GM12872 (cell line): ENCODE measurements around the gene TNS4.

ENCODE experiments used
- TF ChIP-seq, protein P1 (sequence below): IDR thresholded peaks from 3 replicates; pipeline ENCODE4 v1.5.1; 2011; ENCODE audit warnings: low read depth, mild to moderate bottlenecking, low read length, moderate library complexity; ENCODE audit not compliant: insufficient read depth

The TNS4 gene

DNA sequence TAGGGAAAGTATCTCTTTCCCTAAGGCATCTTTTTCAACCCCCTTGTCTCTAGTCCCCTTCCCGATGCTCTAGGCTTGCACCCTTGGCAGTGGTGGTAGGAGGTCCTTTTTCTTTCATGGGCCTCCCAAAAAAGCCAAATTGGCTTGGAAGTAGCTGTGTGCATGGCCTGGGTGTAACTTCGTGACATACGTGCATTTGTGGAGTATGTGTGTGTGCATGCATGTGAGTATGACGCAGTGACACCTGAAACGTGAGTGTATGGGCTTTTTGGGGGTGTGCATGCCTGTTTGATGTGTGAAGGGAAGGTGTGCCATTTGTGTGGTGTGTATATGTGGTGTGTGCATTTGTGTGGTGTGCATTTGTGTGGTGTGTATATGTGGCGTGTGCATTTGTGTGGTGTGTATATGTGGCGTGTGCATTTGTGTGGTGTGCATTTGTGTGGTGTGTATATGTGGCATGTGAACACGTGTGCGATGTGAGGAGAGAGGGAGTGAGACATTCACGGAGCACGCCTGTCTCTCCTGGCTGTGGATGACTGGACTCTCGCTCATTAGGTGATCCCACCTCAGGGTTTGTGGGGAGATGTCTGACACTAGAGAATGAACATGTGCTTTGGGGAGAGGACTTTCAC lies 42.5 kb downstream of the TNS4 start:
- TF ChIP-seq, protein P1, sequence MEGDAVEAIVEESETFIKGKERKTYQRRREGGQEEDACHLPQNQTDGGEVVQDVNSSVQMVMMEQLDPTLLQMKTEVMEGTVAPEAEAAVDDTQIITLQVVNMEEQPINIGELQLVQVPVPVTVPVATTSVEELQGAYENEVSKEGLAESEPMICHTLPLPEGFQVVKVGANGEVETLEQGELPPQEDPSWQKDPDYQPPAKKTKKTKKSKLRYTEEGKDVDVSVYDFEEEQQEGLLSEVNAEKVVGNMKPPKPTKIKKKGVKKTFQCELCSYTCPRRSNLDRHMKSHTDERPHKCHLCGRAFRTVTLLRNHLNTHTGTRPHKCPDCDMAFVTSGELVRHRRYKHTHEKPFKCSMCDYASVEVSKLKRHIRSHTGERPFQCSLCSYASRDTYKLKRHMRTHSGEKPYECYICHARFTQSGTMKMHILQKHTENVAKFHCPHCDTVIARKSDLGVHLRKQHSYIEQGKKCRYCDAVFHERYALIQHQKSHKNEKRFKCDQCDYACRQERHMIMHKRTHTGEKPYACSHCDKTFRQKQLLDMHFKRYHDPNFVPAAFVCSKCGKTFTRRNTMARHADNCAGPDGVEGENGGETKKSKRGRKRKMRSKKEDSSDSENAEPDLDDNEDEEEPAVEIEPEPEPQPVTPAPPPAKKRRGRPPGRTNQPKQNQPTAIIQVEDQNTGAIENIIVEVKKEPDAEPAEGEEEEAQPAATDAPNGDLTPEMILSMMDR: no peak

DNA sequence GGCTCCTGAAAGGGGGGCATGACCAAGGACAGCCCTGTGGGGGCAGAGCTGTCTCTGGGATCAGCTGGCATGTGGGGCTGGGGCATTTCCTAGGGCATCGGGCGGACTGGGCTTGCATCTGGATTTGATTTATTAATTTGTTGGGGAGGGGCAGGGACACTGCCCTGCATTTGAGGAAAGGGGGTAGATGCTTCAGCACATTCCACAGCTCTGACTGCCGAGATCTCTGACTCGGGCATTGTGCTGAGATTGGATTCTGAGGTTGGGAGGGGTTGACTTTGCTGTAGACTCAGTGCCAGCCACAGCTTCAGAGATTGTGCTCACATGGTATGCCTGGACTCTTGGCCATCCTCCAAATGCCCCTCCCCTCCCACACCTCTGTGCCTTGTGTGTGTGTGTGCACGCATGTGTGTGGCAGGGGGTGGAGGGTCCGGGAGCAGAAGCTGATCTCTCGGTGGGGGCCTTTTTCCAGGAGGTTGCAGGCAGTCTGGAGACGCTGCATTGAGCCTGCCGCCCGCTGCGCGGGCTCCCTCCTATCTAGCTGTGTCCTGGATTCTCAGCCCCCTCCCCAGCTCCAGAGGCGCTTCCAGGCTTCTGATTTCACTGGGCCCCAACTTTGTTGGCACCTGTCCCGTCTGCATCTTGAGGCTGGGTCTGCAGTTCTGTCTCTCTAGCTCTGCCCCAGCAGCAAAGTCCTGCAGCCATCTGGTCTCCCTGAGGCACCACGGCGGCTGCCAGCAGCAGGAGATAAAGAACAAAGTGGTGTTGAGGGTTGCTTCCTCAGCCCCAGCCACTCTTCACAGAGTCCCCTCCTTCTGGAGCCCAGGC lies 43.2 kb downstream of the TNS4 start:
- TF ChIP-seq, protein P1: no peak

DNA sequence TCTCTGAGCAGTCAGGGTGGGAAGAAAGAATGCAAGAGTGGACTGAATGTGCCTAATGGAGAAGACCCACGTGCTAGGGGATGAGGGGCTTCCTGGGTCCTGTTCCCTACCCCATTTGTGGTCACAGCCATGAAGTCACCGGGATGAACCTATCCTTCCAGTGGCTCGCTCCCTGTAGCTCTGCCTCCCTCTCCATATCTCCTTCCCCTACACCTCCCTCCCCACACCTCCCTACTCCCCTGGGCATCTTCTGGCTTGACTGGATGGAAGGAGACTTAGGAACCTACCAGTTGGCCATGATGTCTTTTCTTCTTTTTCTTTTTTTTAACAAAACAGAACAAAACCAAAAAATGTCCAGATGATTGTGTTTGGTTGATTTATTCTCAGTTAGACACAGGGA lies 44.1 kb downstream of the TNS4 start:
- TF ChIP-seq, protein P1: no peak

DNA sequence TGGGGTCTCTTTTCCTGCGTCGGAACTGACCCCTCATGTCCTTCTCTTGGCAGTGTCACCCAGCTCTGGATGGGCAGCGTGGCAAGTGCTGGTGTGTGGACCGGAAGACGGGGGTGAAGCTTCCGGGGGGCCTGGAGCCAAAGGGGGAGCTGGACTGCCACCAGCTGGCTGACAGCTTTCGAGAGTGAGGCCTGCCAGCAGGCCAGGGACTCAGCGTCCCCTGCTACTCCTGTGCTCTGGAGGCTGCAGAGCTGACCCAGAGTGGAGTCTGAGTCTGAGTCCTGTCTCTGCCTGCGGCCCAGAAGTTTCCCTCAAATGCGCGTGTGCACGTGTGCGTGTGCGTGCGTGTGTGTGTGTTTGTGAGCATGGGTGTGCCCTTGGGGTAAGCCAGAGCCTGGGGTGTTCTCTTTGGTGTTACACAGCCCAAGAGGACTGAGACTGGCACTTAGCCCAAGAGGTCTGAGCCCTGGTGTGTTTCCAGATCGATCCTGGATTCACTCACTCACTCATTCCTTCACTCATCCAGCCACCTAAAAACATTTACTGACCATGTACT lies 44.9 kb downstream of the TNS4 start:
- TF ChIP-seq, protein P1: no peak

DNA sequence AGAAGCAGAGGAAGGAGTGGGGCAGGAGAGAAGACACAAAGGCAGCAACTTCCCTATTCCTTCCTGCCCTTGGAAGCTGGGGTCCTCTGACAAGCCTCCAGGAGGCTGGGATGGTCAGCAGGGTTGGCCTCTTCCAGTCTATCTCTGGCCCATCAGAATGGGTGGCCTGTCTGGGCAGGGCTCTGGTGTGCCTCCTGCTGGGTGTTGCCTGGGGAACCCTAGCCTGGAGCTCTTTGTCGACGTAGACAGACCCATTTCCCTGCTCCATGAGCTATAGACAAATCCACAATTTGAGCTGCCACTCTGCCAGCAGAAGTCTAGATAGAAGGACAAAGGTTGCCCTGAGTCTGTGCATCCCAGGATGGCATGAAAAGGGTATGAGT lies 46.8 kb downstream of the TNS4 start:
- TF ChIP-seq, protein P1: no peak

DNA sequence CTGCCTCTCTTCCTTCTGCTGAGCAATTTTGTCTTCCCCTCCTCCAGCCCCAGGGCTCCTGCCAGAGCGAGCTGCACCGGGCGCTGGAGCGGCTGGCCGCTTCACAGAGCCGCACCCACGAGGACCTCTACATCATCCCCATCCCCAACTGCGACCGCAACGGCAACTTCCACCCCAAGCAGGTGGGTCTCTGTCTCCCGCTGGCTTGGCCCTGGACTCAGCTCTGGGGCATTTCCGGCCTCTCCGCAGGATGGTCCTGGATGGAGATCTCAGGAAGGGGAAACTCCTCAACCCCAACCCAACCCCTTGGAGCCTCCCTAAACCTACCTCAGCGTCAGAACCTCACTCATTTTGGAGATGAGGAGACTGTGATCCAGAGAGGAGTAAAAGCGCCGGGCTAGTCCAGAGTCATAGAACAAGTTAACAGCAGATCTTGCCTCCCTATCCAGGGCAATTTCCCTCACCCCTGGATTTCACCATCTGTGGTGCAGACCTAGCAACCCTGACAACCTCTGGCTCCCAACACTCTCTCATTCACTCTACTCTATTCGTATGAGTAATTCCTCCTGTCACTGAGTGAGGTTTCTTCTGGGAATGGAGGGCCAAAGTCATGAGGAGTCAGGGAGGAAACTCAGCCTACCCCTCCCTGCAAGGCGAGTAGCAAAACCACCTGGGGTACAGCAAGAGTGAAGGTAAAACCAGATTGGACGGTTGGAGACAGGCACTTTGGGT lies 47.4 kb downstream of the TNS4 start:
- TF ChIP-seq, protein P1: no peak

DNA sequence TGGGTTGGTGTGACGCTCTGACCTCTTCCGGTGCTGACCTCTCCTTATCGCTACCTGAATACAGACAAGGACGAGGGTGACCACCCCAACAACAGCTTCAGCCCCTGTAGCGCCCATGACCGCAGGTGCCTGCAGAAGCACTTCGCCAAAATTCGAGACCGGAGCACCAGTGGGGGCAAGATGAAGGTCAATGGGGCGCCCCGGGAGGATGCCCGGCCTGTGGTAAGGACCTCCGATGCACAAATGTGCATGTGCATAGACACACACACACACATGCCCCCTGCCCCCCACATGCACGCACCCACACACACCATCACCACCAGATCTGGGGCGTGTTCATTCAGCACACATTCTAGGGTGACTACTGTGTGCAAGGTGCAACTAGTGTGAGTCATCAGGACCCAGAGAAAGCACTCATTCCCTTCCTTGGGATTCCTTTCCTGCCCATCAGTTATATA lies 48.5 kb downstream of the TNS4 start:
- TF ChIP-seq, protein P1: no peak
